Measurements from ENCODE around the gene ARIH2.

DNA sequence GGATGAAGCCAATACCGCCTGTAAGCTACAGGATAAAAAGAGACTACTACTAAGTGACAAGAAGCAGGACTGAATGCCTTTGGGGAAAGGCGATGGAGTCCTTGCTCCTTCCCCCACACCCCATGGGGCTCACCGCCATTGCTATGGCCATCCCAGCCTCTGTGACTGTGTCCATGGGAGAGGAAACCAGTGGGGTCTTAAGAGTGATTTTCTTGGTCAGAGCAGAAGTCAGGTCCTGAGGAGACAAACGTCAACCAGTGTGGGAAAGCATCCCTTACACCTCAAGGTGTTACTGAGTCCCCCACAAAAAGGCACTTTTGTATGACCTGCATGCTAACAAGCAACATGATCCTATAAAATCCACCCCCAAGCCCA, 109.6 kb downstream of the ARIH2 start:
- no peak for TF ChIP-seq POLR2AphosphoS5 (IDR thresholded peaks at IDR 0.05; ENCODE audit: insufficient read depth, low read depth, low read length)
- peak; percentile 22 for TF ChIP-seq POLR2A (IDR thresholded peaks at IDR 0.05; ENCODE audit: low read depth, low read length)
- no peak for TF ChIP-seq GATA2 (IDR thresholded peaks at IDR 0.05; ENCODE audit: insufficient read depth, insufficient read length, low read depth, low read length)
- TF ChIP-seq EZH2 (IDR thresholded peaks at IDR 0.05; ENCODE audit: borderline replicate concordance, low read depth, low read length, severe bottlenecking): no peak
- TF ChIP-seq, protein P1, sequence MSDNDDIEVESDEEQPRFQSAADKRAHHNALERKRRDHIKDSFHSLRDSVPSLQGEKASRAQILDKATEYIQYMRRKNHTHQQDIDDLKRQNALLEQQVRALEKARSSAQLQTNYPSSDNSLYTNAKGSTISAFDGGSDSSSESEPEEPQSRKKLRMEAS (IDR thresholded peaks at IDR 0.05; ENCODE audit: insufficient read depth, insufficient read length): no peak

Measured in endothelial cell of umbilical vein (primary cell).